CD4-positive, alpha-beta T cell treated with Interleukin-4 for 1 hour (primary cell): ENCODE data around the gene NXNL2.

Experiments used
- DNase-seq, 2 donors: peaks; one replicate each; pipeline ENCODE4 v3.0.0-alpha.2; 2020 to 2022

Gene NXNL2

GRCh38 chr9:88580961-88581360 is 46.0 kb downstream of the NXNL2 start:
- no peak for DNase-seq

GRCh38 chr9:88583901-88584596 is 49.1 kb downstream of the NXNL2 start:
- DNase-seq: no peak

GRCh38 chr9:88585426-88585825 is 50.4 kb downstream of the NXNL2 start:
- DNase-seq: no peak

- no peak for DNase-seq
Observed at GRCh38 chr9:88586452-88586851, 51.5 kb downstream of the NXNL2 start.

GRCh38 chr9:88587182-88587581 is 52.2 kb downstream of the NXNL2 start:
- no peak for DNase-seq

GRCh38 chr9:88587885-88588649 is 53.1 kb downstream of the NXNL2 start:
- no peak for DNase-seq

GRCh38 chr9:88589656-88590055 is 54.7 kb downstream of the NXNL2 start:
- DNase-seq: no peak

- no peak for DNase-seq
Observed at GRCh38 chr9:88590558-88591146, 55.7 kb downstream of the NXNL2 start.

- peak; percentile 36 to 51 for DNase-seq
Observed at GRCh38 chr9:88593537-88594185, 58.7 kb downstream of the NXNL2 start.
